ENCODE results near the gene PSMD1.

DNA sequence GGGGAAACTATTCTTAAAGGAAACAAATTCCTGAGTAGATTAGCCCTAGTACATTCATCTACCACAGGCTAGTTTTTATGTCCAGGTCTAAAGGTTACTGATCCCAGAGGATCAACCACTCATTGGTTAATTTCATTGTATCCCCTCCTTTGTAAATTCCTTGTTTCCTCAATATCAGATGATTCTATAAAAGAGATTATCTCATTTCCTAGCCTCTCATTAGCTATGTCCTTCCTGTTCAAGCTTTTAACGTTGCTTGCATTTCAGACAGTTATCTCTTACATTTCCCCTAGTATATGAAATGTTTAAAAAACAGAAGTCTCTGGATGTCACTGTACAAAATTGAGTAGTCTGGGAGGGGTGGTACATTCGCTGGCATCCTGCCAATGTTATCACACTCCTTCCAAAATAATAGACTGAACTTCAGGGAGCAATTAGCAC is 117.6 kb downstream of the PSMD1 start:
- TF ChIP-seq, protein P1, sequence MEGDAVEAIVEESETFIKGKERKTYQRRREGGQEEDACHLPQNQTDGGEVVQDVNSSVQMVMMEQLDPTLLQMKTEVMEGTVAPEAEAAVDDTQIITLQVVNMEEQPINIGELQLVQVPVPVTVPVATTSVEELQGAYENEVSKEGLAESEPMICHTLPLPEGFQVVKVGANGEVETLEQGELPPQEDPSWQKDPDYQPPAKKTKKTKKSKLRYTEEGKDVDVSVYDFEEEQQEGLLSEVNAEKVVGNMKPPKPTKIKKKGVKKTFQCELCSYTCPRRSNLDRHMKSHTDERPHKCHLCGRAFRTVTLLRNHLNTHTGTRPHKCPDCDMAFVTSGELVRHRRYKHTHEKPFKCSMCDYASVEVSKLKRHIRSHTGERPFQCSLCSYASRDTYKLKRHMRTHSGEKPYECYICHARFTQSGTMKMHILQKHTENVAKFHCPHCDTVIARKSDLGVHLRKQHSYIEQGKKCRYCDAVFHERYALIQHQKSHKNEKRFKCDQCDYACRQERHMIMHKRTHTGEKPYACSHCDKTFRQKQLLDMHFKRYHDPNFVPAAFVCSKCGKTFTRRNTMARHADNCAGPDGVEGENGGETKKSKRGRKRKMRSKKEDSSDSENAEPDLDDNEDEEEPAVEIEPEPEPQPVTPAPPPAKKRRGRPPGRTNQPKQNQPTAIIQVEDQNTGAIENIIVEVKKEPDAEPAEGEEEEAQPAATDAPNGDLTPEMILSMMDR (conservative IDR thresholded peaks at IDR 0.05), result no peak
- TF ChIP-seq ZFX (IDR thresholded peaks at IDR 0.05), result no peak

All from C4-2B (cell line).